HepG2 (cell line): ENCODE results near the gene HLF. TPM values are rescaled to one million over a fixed set of nuclear protein-coding genes. Genes with fewer than 3 reads are reported as not detected.

Experiments
- CEBPG ChIP-seq: IDR thresholded peaks from 2 replicates; pipeline ENCODE4 v1.6.1; 2016
- GZF1 ChIP-seq: sonication (generic); formaldehyde crosslinking; IDR thresholded peaks from 2 replicates; pipeline ENCODE4 v1.5.1; 2020; ENCODE audit warnings: mild to moderate bottlenecking, missing genetic modification reagents
- KLF13 ChIP-seq: sonication (generic); formaldehyde crosslinking; IDR thresholded peaks from 2 replicates; pipeline ENCODE4 v1.4.0; 2020; ENCODE audit warnings: mild to moderate bottlenecking, missing genetic modification reagents
- NAIF1 ChIP-seq: sonication (generic); formaldehyde crosslinking; IDR thresholded peaks from 2 replicates; pipeline ENCODE4 v1.5.0; 2020; ENCODE audit warnings: mild to moderate bottlenecking, missing genetic modification reagents, borderline replicate concordance
- TARDBP ChIP-seq: sonication (generic); formaldehyde crosslinking; IDR thresholded peaks from 2 replicates; pipeline ENCODE4 v1.8.0; 2022; ENCODE audit warnings: mild to moderate bottlenecking, missing genetic modification reagents
- ZBTB3 ChIP-seq: sonication (generic); formaldehyde crosslinking; IDR thresholded peaks from 2 replicates; pipeline ENCODE4 v1.4.0; 2020; ENCODE audit warnings: low read depth, mild to moderate bottlenecking, moderate library complexity, missing genetic modification reagents, borderline replicate concordance
- ZFAT ChIP-seq: sonication (generic); formaldehyde crosslinking; conservative IDR thresholded peaks from 2 replicates; pipeline ENCODE4 v1.8.1; 2023; ENCODE audit warnings: missing genetic modification reagents, inconsistent platforms
- ZNF3 ChIP-seq: IDR thresholded peaks from 2 replicates; pipeline ENCODE4 v1.7.0; 2017; ENCODE audit warnings: inconsistent platforms
- ZNF562 ChIP-seq: sonication (generic); formaldehyde crosslinking; IDR thresholded peaks from 2 replicates; pipeline ENCODE4 v1.8.0; 2022; ENCODE audit warnings: missing genetic modification reagents, borderline replicate concordance
- ZNF577 ChIP-seq: sonication (generic); formaldehyde crosslinking; IDR thresholded peaks from 2 replicates; pipeline ENCODE4 v1.4.0; 2020; ENCODE audit warnings: mild to moderate bottlenecking, low read depth, missing genetic modification reagents, borderline replicate concordance
- ZNF614 ChIP-seq: IDR thresholded peaks from 2 replicates; pipeline ENCODE4 v1.6.1; 2018; ENCODE audit warnings: missing biosample characterization, missing genetic modification reagents, inconsistent platforms, borderline replicate concordance
- ZNF713 ChIP-seq: sonication (generic); formaldehyde crosslinking; IDR thresholded peaks from 2 replicates; pipeline ENCODE4 v1.4.0; 2020; ENCODE audit warnings: mild to moderate bottlenecking, missing genetic modification reagents
- ZNF780A ChIP-seq: sonication (generic); formaldehyde crosslinking; IDR thresholded peaks from 2 replicates; pipeline ENCODE4 v1.8.0; 2022; ENCODE audit warnings: mild to moderate bottlenecking, missing genetic modification reagents, moderate library complexity
- polyA plus RNA-seq, 8 experiments: library from polyadenylated mRNA; depleted of rRNA in 3 of 8; stranded (reverse) in 7 of 8; unstranded in 1 of 8; fragments of >200 nt; fragmentation: Illumina TruSeq in 4 of 8; extraction: Trizol in 4 of 8; gene quantifications; 2 replicates each; pipeline versions ENCODE4 v1.2.1 to v1.2.3, GENCODE V29; 2011 to 2016; ENCODE audit warnings: low read depth in 4 of 8, missing spikeins in 1 of 8, mixed read lengths in 1 of 8; ENCODE audit not compliant: insufficient read depth in 1 of 8
- total RNA-seq, 5 experiments: library from RNA; depleted of rRNA; stranded (reverse); fragments of >200 nt; fragmentation: Illumina TruSeq; extraction: Trizol; gene quantifications; 2 replicates each; pipeline ENCODE4 v1.2.3, GENCODE V29; 2016; ENCODE audit warnings: low read depth in 1 of 5
- TF ChIP-seq, protein P1 (sequence below): conservative IDR thresholded peaks from 2 replicates; pipeline ENCODE4 v1.6.1; 2018; ENCODE audit warnings: missing genetic modification reagents
- TF ChIP-seq, protein P2 (sequence below), 2 experiments: sonication (generic) in 1 of 2; formaldehyde crosslinking in 1 of 2; IDR thresholded peaks; 2 replicates each; pipeline versions ENCODE4 v1.6.1 to v1.9.0; 2014 to 2022; ENCODE audit warnings: antibody characterized with exemption in 1 of 2, borderline replicate concordance in 1 of 2, inconsistent platforms in 1 of 2, low read depth in 1 of 2, missing genetic modification reagents in 1 of 2
- TF ChIP-seq, protein P3 (sequence below): sonication (generic); formaldehyde crosslinking; IDR thresholded peaks from 2 replicates; pipeline ENCODE4 v1.4.0; 2020; ENCODE audit warnings: missing genetic modification reagents

The HLF gene
- total and polyA plus RNA-seq, 2 of the 13 experiments (the other 11 are each of a cell fraction or from before 2014, with no cell fraction given), result 202 to 346 TPM

DNA sequence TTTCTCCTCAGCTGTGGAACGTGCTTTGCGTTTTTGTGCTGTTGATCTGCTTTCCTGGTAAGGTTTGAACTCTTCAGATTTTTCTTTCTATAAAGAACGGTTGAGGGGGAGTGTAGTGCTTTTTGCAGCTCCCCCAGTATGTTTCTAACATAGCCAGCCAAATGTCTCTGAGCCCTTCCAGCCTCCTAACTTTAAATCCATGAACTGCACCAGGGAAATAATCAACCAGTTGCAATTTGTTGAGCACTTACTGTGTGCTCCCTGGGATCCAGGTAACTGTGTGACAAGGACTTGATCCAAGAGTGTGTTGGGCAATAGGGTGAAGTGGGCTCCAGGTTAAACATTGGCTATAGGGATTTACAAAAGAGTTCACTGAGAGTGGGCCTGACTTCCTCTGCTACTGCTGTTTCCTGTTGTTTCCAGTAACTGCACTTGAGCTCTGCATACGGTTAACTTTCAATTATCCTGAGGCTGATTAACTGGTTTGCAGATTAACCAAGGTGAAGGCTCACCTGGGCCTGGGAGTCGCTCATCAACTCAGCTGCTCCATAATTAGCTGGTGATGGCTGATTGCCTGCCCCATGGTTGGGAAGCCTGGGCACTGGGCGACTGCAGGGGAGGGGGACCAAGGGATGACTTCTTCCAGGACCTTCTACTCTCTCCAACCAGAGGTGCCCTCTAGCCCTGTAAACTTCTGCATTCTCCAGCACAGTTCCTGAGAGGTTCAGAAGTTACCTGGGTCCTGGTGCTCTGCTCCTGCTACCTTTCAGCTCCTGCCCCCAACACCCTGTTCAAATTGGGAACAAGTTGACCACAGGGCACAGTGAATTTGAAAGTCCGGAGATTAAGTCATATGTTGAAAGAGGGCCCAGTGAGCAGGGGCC is 19.5 kb downstream of the HLF start (continued):
- TF ChIP-seq, protein P1, sequence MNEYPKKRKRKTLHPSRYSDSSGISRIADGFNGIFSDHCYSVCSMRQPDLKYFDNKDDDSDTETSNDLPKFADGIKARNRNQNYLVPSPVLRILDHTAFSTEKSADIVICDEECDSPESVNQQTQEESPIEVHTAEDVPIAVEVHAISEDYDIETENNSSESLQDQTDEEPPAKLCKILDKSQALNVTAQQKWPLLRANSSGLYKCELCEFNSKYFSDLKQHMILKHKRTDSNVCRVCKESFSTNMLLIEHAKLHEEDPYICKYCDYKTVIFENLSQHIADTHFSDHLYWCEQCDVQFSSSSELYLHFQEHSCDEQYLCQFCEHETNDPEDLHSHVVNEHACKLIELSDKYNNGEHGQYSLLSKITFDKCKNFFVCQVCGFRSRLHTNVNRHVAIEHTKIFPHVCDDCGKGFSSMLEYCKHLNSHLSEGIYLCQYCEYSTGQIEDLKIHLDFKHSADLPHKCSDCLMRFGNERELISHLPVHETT (CRISPR knock-in tag), result peak; percentile 50; the same call in 1 of the 2 replicates
- TF ChIP-seq KLF13 (CRISPR knock-in tag) (no peak), ZNF3 (CRISPR knock-in tag) (peak; percentile 96), ZFAT (CRISPR knock-in tag) (no peak), ZNF780A (CRISPR knock-in tag) (peak; percentile 85; the same call in 1 of the 2 replicates), CEBPG (peak; percentile 100), ZNF614 (peak; percentile 95), ZNF577 (CRISPR knock-in tag) (no peak), GZF1 (CRISPR knock-in tag) (no peak; the same call in 1 of the 2 replicates), ZNF713 (CRISPR knock-in tag) (no peak), ZNF562 (peak; percentile 38; the same call in 1 of the 2 replicates), NAIF1 (CRISPR knock-in tag) (0 out of 2 replicates have a peak, but pooled peaks have one; percentile 69), TARDBP (CRISPR knock-in tag) (peak; percentile 73; the same call in 1 of the 2 replicates), ZBTB3 (no peak)
- TF ChIP-seq, protein P2, sequence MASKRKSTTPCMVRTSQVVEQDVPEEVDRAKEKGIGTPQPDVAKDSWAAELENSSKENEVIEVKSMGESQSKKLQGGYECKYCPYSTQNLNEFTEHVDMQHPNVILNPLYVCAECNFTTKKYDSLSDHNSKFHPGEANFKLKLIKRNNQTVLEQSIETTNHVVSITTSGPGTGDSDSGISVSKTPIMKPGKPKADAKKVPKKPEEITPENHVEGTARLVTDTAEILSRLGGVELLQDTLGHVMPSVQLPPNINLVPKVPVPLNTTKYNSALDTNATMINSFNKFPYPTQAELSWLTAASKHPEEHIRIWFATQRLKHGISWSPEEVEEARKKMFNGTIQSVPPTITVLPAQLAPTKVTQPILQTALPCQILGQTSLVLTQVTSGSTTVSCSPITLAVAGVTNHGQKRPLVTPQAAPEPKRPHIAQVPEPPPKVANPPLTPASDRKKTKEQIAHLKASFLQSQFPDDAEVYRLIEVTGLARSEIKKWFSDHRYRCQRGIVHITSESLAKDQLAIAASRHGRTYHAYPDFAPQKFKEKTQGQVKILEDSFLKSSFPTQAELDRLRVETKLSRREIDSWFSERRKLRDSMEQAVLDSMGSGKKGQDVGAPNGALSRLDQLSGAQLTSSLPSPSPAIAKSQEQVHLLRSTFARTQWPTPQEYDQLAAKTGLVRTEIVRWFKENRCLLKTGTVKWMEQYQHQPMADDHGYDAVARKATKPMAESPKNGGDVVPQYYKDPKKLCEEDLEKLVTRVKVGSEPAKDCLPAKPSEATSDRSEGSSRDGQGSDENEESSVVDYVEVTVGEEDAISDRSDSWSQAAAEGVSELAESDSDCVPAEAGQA (IDR thresholded peaks at IDR 0.05; ENCODE audit: low read depth), result peak; percentile 53; the same call in 1 of the 2 replicates
- TF ChIP-seq, protein P2 (CRISPR knock-in tag; IDR thresholded peaks at IDR 0.05; ENCODE audit: borderline replicate concordance), result no peak
- TF ChIP-seq, protein P3, sequence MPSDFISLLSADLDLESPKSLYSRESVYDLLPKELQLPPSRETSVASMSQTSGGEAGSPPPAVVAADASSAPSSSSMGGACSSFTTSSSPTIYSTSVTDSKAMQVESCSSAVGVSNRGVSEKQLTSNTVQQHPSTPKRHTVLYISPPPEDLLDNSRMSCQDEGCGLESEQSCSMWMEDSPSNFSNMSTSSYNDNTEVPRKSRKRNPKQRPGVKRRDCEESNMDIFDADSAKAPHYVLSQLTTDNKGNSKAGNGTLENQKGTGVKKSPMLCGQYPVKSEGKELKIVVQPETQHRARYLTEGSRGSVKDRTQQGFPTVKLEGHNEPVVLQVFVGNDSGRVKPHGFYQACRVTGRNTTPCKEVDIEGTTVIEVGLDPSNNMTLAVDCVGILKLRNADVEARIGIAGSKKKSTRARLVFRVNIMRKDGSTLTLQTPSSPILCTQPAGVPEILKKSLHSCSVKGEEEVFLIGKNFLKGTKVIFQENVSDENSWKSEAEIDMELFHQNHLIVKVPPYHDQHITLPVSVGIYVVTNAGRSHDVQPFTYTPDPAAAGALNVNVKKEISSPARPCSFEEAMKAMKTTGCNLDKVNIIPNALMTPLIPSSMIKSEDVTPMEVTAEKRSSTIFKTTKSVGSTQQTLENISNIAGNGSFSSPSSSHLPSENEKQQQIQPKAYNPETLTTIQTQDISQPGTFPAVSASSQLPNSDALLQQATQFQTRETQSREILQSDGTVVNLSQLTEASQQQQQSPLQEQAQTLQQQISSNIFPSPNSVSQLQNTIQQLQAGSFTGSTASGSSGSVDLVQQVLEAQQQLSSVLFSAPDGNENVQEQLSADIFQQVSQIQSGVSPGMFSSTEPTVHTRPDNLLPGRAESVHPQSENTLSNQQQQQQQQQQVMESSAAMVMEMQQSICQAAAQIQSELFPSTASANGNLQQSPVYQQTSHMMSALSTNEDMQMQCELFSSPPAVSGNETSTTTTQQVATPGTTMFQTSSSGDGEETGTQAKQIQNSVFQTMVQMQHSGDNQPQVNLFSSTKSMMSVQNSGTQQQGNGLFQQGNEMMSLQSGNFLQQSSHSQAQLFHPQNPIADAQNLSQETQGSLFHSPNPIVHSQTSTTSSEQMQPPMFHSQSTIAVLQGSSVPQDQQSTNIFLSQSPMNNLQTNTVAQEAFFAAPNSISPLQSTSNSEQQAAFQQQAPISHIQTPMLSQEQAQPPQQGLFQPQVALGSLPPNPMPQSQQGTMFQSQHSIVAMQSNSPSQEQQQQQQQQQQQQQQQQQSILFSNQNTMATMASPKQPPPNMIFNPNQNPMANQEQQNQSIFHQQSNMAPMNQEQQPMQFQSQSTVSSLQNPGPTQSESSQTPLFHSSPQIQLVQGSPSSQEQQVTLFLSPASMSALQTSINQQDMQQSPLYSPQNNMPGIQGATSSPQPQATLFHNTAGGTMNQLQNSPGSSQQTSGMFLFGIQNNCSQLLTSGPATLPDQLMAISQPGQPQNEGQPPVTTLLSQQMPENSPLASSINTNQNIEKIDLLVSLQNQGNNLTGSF (CRISPR knock-in tag), result no peak
